Measurements from ENCODE around the gene MAPK10.

DNA sequence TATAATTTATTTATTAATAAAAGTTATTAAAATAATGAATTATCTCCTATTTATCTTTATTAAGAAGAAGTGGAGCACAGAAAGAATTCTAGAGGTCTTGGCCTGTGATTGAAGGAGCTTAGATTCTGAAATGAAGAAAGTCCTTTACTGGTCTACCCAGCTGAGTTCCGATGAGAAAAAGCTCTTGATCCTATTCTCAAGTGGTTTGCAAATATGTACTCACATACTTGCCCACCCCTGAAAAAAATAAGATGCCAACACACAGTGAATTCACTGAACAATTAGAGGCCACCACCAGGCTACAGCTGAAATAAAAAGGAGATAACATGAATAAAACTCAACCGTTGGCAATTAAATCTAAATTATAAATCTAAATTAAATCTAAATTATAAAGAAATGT lies 253.4 kb downstream of the MAPK10 start:
- TF ChIP-seq POLR2A (IDR thresholded peaks at IDR 0.05): no peak
- TF ChIP-seq, protein P1, sequence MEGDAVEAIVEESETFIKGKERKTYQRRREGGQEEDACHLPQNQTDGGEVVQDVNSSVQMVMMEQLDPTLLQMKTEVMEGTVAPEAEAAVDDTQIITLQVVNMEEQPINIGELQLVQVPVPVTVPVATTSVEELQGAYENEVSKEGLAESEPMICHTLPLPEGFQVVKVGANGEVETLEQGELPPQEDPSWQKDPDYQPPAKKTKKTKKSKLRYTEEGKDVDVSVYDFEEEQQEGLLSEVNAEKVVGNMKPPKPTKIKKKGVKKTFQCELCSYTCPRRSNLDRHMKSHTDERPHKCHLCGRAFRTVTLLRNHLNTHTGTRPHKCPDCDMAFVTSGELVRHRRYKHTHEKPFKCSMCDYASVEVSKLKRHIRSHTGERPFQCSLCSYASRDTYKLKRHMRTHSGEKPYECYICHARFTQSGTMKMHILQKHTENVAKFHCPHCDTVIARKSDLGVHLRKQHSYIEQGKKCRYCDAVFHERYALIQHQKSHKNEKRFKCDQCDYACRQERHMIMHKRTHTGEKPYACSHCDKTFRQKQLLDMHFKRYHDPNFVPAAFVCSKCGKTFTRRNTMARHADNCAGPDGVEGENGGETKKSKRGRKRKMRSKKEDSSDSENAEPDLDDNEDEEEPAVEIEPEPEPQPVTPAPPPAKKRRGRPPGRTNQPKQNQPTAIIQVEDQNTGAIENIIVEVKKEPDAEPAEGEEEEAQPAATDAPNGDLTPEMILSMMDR (IDR thresholded peaks at IDR 0.05): no peak
